Stimulated activated CD4-positive, alpha-beta T cell treated with anti-CD3 and anti-CD28 coated beads, Interleukin-15, amount 100 ng/mL, for 48 hours (primary cell): ENCODE results near the gene ANK2.
A peak's percentile ranks its signal among the peaks of the same experiment; 100 is the strongest.

Experiments
- DNase-seq, 2 donors: peaks; one replicate each; pipeline ENCODE4 v3.0.0-alpha.2; 2020; ENCODE audit warnings: low read depth in 2 of 2

The ANK2 gene

GRCh38 chr4:113336556-113336955 is 287.1 kb downstream of the ANK2 start:
- no peak for DNase-seq

GRCh38 chr4:113339430-113339813 is 290.0 kb downstream of the ANK2 start:
- no peak for DNase-seq

- DNase-seq, result no peak
These were observed 294.6 kb downstream of the ANK2 start for GRCh38 chr4:113344100-113344499.

- DNase-seq, result no peak
These were observed 297.8 kb downstream of the ANK2 start for GRCh38 chr4:113347245-113347644.

GRCh38 chr4:113349430-113349829 is 300.0 kb downstream of the ANK2 start:
- no peak for DNase-seq

GRCh38 chr4:113350576-113350975 is 301.1 kb downstream of the ANK2 start:
- no peak for DNase-seq

GRCh38 chr4:113355550-113356371 is 306.3 kb downstream of the ANK2 start:
- peak; percentile 72 to 74 for DNase-seq

- DNase-seq, result no peak
These were observed 307.0 kb downstream of the ANK2 start for GRCh38 chr4:113356453-113356852.

- no peak for DNase-seq
These were observed 309.3 kb downstream of the ANK2 start for GRCh38 chr4:113358784-113359183.

- DNase-seq, result no peak
These were observed 315.9 kb downstream of the ANK2 start for GRCh38 chr4:113365377-113365776.

- no peak for DNase-seq
These were observed 318.6 kb downstream of the ANK2 start for GRCh38 chr4:113368056-113368455.

GRCh38 chr4:113371111-113371510 is 321.7 kb downstream of the ANK2 start:
- no peak for DNase-seq

GRCh38 chr4:113375964-113376666 is 326.7 kb downstream of the ANK2 start:
- DNase-seq, result no peak

- DNase-seq, result no peak
These were observed 329.4 kb downstream of the ANK2 start for GRCh38 chr4:113378836-113379235.

- DNase-seq, result no peak
These were observed 333.3 kb downstream of the ANK2 start for GRCh38 chr4:113382704-113383103.

GRCh38 chr4:113383111-113383785 is 333.8 kb downstream of the ANK2 start:
- no peak for DNase-seq

GRCh38 chr4:113384600-113384999 is 335.1 kb downstream of the ANK2 start:
- no peak for DNase-seq

- no peak for DNase-seq
These were observed 335.9 kb downstream of the ANK2 start for GRCh38 chr4:113385281-113385899.

GRCh38 chr4:113389160-113389559 is 339.7 kb downstream of the ANK2 start:
- no peak for DNase-seq

- no peak for DNase-seq
These were observed 341.4 kb downstream of the ANK2 start for GRCh38 chr4:113390850-113391249.

GRCh38 chr4:113394108-113394729 is 344.8 kb downstream of the ANK2 start:
- no peak for DNase-seq
